H1 (cell line): ENCODE measurements around the gene NIPAL4. TPM values are rescaled to one million over a fixed set of nuclear protein-coding genes. Genes with fewer than 3 reads are reported as not detected.

Experiments
- ATF2 ChIP-seq: IDR thresholded peaks from 2 replicates; pipeline ENCODE4 v1.6.1; 2012; ENCODE audit warnings: low read length, inconsistent platforms
- CBX5 ChIP-seq: fragments of 300-800, 300-1000 bp; sonication (generic); IDR thresholded peaks from 2 replicates; pipeline ENCODE4 v1.7.1; 2016; ENCODE audit warnings: antibody characterized with exemption, low read length, low read depth
- EGR1 ChIP-seq: IDR thresholded peaks from 2 replicates; pipeline ENCODE4 v1.6.1; 2011; ENCODE audit warnings: low read depth, low read length, borderline replicate concordance
- NANOG ChIP-seq: IDR thresholded peaks from 2 replicates; pipeline ENCODE4 v1.6.1; 2011; ENCODE audit warnings: low read length, low read depth, mild to moderate bottlenecking, inconsistent platforms; ENCODE audit not compliant: insufficient read depth, poor library complexity, severe bottlenecking
- RBBP5 ChIP-seq: IDR thresholded peaks from 2 replicates; pipeline ENCODE4 v1.7.1; 2012; ENCODE audit warnings: low read depth, mild to moderate bottlenecking, inconsistent platforms, low read length, moderate library complexity, borderline replicate concordance
- polyA plus RNA-seq, 7 experiments: library from polyadenylated mRNA; depleted of rRNA in 3 of 7; stranded (reverse) in 5 of 7; unstranded in 2 of 7; fragments of >200 nt in 5 of 7; fragments of 200-250 nt in 2 of 7; gene quantifications; 1 replicate in 5 of 7; 2 replicates in 1 of 7; 4 replicates in 1 of 7; pipeline versions ENCODE4 v1.2.1 to v1.2.3, GENCODE V29; 2011 to 2013; ENCODE audit warnings: missing spikeins in 2 of 7, mixed read lengths in 2 of 7
- total RNA-seq: library from RNA; stranded (reverse); fragmentation: NEBNext Ultra II Directional; extraction: Animal tissue kit (Norgen Biotek cat#: 25700); gene quantifications from 2 replicates; pipeline ENCODE4 v1.2.1, GENCODE V29; 2021

Gene NIPAL4
- total and polyA plus RNA-seq, 2 of the 8 experiments (the other 6 are each of a cell fraction or from before 2014, with no cell fraction given): 0.09 to 0.20 TPM

GRCh38 chr5:157484768-157485167, 24.8 kb downstream of the NIPAL4 start (continued):
- TF ChIP-seq CBX5: no peak
- TF ChIP-seq ATF2: no peak
- no peak for TF ChIP-seq EGR1
- no peak for TF ChIP-seq RBBP5
- TF ChIP-seq NANOG: no peak
